Neural cell (in vitro differentiated cells): Measurements from ENCODE around the gene RAD51B. TPM values are rescaled to one million over a fixed set of nuclear protein-coding genes. Genes with fewer than 3 reads are reported as not detected.

Experiments used
- H2AFZ ChIP-seq: fragments of 200-600, 300-800 bp; sonication (generic), shearing (Covaris generic); 2 replicates; pipeline ENCODE4 v1.6.0; 2014; ENCODE audit warnings: low read depth, mild to moderate bottlenecking, antibody characterized with exemption, low read length, moderate library complexity
- H3F3A ChIP-seq: fragments of 200-600 bp; shearing (Covaris generic); 2 replicates; pipeline ENCODE4 v1.6.1; 2016; ENCODE audit warnings: mild to moderate bottlenecking, moderate library complexity, mixed read lengths, antibody characterized with exemption, low read length; ENCODE audit not compliant: insufficient read depth, poor library complexity, severe bottlenecking
- H3K27ac ChIP-seq: fragments of 200-600, 300-800 bp; sonication (generic), shearing (Covaris generic); 2 replicates; pipeline ENCODE4 v1.5.1; 2014; ENCODE audit warnings: mild to moderate bottlenecking, low read length, moderate library complexity
- H3K27me3 ChIP-seq: fragments of 300-800, 200-600 bp; sonication (generic), shearing (Covaris generic); 2 replicates; pipeline ENCODE4 v1.6.0; 2014; ENCODE audit warnings: mild to moderate bottlenecking, low read depth, low read length, moderate library complexity; ENCODE audit not compliant: insufficient read depth
- H3K36me3 ChIP-seq: fragments of 300-800, 200-600 bp; sonication (generic), shearing (Covaris generic); 2 replicates; pipeline ENCODE4 v1.5.1; 2014; ENCODE audit warnings: mild to moderate bottlenecking, antibody characterized with exemption, low read length, moderate library complexity; ENCODE audit not compliant: insufficient read depth
- H3K4me2 ChIP-seq: fragments of 300-800, 200-600 bp; sonication (generic), shearing (Covaris generic); 2 replicates; pipeline ENCODE4 v1.6.0; 2014; ENCODE audit warnings: mild to moderate bottlenecking, low read length
- H3K4me3 ChIP-seq: fragments of 300-800, 200-600 bp; sonication (generic), shearing (Covaris generic); 2 replicates; pipeline ENCODE4 v1.5.1; 2014; ENCODE audit warnings: mild to moderate bottlenecking, low read length, moderate library complexity
- H3K79me2 ChIP-seq: fragments of 200-600 bp; shearing (Covaris generic); replicated peaks from 2 replicates; pipeline ENCODE4 v1.6.0; 2014; ENCODE audit warnings: mild to moderate bottlenecking, low read length, moderate library complexity; ENCODE audit not compliant: insufficient read depth
- H3K9ac ChIP-seq: fragments of 300-800, 200-600 bp; sonication (generic), shearing (Covaris generic); 2 replicates; pipeline ENCODE4 v1.6.1; 2016; ENCODE audit warnings: mild to moderate bottlenecking, low read length, mixed read lengths
- H3K9me2 ChIP-seq: fragments of 200-600 bp; shearing (Covaris generic); 2 replicates; pipeline ENCODE4 v1.6.1; 2016; ENCODE audit warnings: mild to moderate bottlenecking, low read length, mixed read lengths; ENCODE audit not compliant: insufficient read depth
- H3K9me3 ChIP-seq: fragments of 200-600, 300-800 bp; sonication (generic), shearing (Covaris generic); 2 replicates; pipeline ENCODE4 v1.6.1; 2016; ENCODE audit warnings: mild to moderate bottlenecking, mixed run types, low read length, moderate library complexity, mixed read lengths
- H4K20me1 ChIP-seq: fragments of 200-600 bp; shearing (Covaris generic); 2 replicates; pipeline ENCODE4 v1.6.1; 2016; ENCODE audit warnings: mild to moderate bottlenecking, mixed run types; ENCODE audit not compliant: insufficient read depth
- EP300 ChIP-seq: fragments of 450-650 bp; conservative IDR thresholded peaks from 2 replicates; pipeline ENCODE4 v1.6.1; 2014; ENCODE audit warnings: antibody characterized with exemption, mild to moderate bottlenecking, moderate library complexity; ENCODE audit not compliant: poor library complexity, severe bottlenecking
- EZH2 ChIP-seq: fragments of 200-600, 300-800 bp; shearing (Covaris generic), sonication (generic); IDR thresholded peaks from 2 replicates; pipeline ENCODE4 v1.6.1; 2014; ENCODE audit warnings: antibody characterized with exemption, low read length, borderline replicate concordance, mild to moderate bottlenecking; ENCODE audit not compliant: insufficient read depth, poor library complexity, severe bottlenecking
- MXI1 ChIP-seq: fragments of 450-650 bp; conservative IDR thresholded peaks from 2 replicates; pipeline ENCODE4 v1.6.1; 2014; ENCODE audit warnings: antibody characterized with exemption, mild to moderate bottlenecking; ENCODE audit not compliant: poor library complexity, severe bottlenecking
- POLR2AphosphoS5 ChIP-seq: IDR thresholded peaks from 2 replicates; pipeline ENCODE4 v1.6.1; 2012
- RAD21 ChIP-seq: fragments of 450-650 bp; conservative IDR thresholded peaks from 2 replicates; pipeline ENCODE4 v1.6.1; 2014; ENCODE audit warnings: antibody characterized with exemption, mild to moderate bottlenecking, moderate library complexity
- REST ChIP-seq: IDR thresholded peaks from 2 replicates; pipeline ENCODE4 v1.6.1; 2012; ENCODE audit warnings: borderline replicate concordance
- SMC3 ChIP-seq: fragments of 450-650 bp; conservative IDR thresholded peaks from 2 replicates; pipeline ENCODE4 v1.6.1; 2014; ENCODE audit warnings: antibody characterized with exemption, mild to moderate bottlenecking, moderate library complexity; ENCODE audit not compliant: poor library complexity
- TAF1 ChIP-seq: IDR thresholded peaks from 2 replicates; pipeline ENCODE4 v1.6.1; 2012; ENCODE audit warnings: low read depth
- polyA plus RNA-seq: library from polyadenylated mRNA; depleted of rRNA; stranded (reverse); fragments of >200 nt; gene quantifications from 2 replicates; pipeline ENCODE4 v1.2.3, GENCODE V29; 2014
- small RNA-seq, 3 experiments: library from RNA; depleted of rRNA; stranded (forward); fragments of <200 nt; gene quantifications; one replicate each; pipeline ENCODE3, GENCODE V24; 2012
- TF ChIP-seq, protein P1 (sequence below): fragments of 450-650 bp; IDR thresholded peaks from 2 replicates; pipeline ENCODE4 v1.5.1; 2014; ENCODE audit warnings: antibody characterized with exemption, mild to moderate bottlenecking, moderate library complexity; ENCODE audit not compliant: poor library complexity, severe bottlenecking

The RAD51B gene
- polyA plus RNA-seq, 1 donor from 2014 or later = 3.1 TPM

DNA sequence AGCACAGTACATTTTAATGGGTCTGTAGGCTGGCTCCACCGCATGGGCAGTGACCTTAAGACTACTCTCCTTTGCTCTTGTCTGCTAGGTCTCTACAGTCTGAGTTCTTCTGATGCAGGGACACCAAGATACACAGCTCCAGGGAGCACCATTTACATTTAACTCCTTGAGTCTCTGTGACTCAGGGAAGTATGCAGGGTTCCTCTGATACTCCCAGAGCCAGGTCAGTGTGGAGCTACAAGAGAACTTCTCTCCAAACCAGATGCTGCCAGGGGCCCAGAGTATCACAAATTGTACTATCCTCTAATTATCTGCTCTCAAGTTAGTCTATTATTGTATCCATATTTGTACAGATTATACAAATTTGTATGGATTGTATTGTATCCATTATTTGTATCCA is 958.1 kb downstream of the RAD51B start:
- Histone ChIP-seq H3K4me3 (no peak overlapping the region), H3F3A (no peaks in the 10 kb centered on the region), H3K9me3 (no peaks in the 10 kb centered on the region), H4K20me1 (no peaks in the 10 kb centered on the region), H3K9ac (no peak overlapping the region), H3K27ac (no peak overlapping the region), H2AFZ (no peak overlapping the region), H3K9me2 (no peaks in the 10 kb centered on the region), H3K36me3 (no peaks in the 10 kb centered on the region), H3K27me3 (no peaks in the 10 kb centered on the region), H3K79me2 (no peaks in the 10 kb centered on the region), H3K4me2 (no peak overlapping the region)
- TF ChIP-seq, protein P1, sequence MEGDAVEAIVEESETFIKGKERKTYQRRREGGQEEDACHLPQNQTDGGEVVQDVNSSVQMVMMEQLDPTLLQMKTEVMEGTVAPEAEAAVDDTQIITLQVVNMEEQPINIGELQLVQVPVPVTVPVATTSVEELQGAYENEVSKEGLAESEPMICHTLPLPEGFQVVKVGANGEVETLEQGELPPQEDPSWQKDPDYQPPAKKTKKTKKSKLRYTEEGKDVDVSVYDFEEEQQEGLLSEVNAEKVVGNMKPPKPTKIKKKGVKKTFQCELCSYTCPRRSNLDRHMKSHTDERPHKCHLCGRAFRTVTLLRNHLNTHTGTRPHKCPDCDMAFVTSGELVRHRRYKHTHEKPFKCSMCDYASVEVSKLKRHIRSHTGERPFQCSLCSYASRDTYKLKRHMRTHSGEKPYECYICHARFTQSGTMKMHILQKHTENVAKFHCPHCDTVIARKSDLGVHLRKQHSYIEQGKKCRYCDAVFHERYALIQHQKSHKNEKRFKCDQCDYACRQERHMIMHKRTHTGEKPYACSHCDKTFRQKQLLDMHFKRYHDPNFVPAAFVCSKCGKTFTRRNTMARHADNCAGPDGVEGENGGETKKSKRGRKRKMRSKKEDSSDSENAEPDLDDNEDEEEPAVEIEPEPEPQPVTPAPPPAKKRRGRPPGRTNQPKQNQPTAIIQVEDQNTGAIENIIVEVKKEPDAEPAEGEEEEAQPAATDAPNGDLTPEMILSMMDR = no peak
- no peak for TF ChIP-seq RAD21
- TF ChIP-seq REST = no peak
- TF ChIP-seq POLR2AphosphoS5 = no peak
- TF ChIP-seq TAF1 = no peak
- no peak for TF ChIP-seq EZH2
- TF ChIP-seq MXI1 = no peak
- no peak for TF ChIP-seq EP300
- TF ChIP-seq SMC3 = no peak

Small RNA genes within 50 kb of the gene (small RNA-seq; reads per million reads assigned to genes)
- gene RN7SL108P = 0 reads per million in 3 experiments
- gene RN7SL706P = 0 to 0.06 (median 0) reads per million in 3 experiments
- 0 to 0.03 (median 0) reads per million in 3 experiments for gene RNU6-921P

Other genes starting within 250 kb of the RAD51B start
- 75.1 and 91.8 TPM in 2 replicates for gene PIGH, start 219.5 kb upstream of the RAD51B start, polyA plus RNA-seq
- 204 and 215 TPM in 2 replicates for gene ARG2, start 199.9 kb upstream of the RAD51B start, polyA plus RNA-seq
- 78.6 and 87.1 TPM in 2 replicates for gene VTI1B, start 145.1 kb upstream of the RAD51B start, polyA plus RNA-seq
- 179 and 190 TPM in 2 replicates for gene RDH11, start 124.0 kb upstream of the RAD51B start, polyA plus RNA-seq
- gene RDH12, start 117.9 kb upstream of the RAD51B start, polyA plus RNA-seq = 0.56 TPM in 1 of 2 replicates, not detected in the other
- 8.5 and 10.7 TPM in 2 replicates for gene ZFYVE26, start 3.2 kb upstream of the RAD51B start, polyA plus RNA-seq